HL-60 (cell line): ENCODE results near the gene ELFN2.

Experiments
- DNase-seq, 2 experiments: peaks; one replicate each; pipeline ENCODE4 v3.0.0-alpha.2; 2010 to 2020; ENCODE audit warnings: low read depth in 1 of 2, low spot score in 1 of 2
- H3K27ac ChIP-seq: fragments of 250-450 bp; sonication (Bioruptor Pico); replicated peaks from 2 replicates; pipeline ENCODE4 v1.5.1; 2020; ENCODE audit warnings: mild to moderate bottlenecking, moderate library complexity
- H3K27me3 ChIP-seq: fragments of 250-450 bp; sonication (Bioruptor Pico); 2 replicates; pipeline ENCODE4 v1.5.1; 2021; ENCODE audit warnings: mild to moderate bottlenecking, moderate library complexity; ENCODE audit not compliant: insufficient read depth, poor library complexity, severe bottlenecking
- H3K4me3 ChIP-seq: replicated peaks from 2 replicates; pipeline ENCODE4 v1.5.1; 2011; ENCODE audit warnings: mild to moderate bottlenecking, control low read depth, low read length; ENCODE audit not compliant: insufficient read depth
- GABPA ChIP-seq: IDR thresholded peaks from 2 replicates; pipeline ENCODE4 v1.6.1; 2012; ENCODE audit warnings: low read depth
- POLR2AphosphoS5 ChIP-seq: IDR thresholded peaks from 2 replicates; pipeline ENCODE4 v1.6.1; 2012; ENCODE audit warnings: low read depth
- SPI1 ChIP-seq: IDR thresholded peaks from 2 replicates; pipeline ENCODE4 v1.6.1; 2012; ENCODE audit warnings: low read depth, mild to moderate bottlenecking, borderline replicate concordance
- TF ChIP-seq, protein P1 (sequence below): IDR thresholded peaks from one replicate; pipeline ENCODE4 v1.5.1; 2011; ENCODE audit warnings: low read length, control low read depth, inconsistent platforms; ENCODE audit not compliant: insufficient read depth
- TF ChIP-seq, protein P2 (sequence below): IDR thresholded peaks from 2 replicates; pipeline ENCODE4 v1.6.1; 2012; ENCODE audit warnings: low read depth; ENCODE audit not compliant: insufficient replicate concordance

ELFN2 gene

DNA sequence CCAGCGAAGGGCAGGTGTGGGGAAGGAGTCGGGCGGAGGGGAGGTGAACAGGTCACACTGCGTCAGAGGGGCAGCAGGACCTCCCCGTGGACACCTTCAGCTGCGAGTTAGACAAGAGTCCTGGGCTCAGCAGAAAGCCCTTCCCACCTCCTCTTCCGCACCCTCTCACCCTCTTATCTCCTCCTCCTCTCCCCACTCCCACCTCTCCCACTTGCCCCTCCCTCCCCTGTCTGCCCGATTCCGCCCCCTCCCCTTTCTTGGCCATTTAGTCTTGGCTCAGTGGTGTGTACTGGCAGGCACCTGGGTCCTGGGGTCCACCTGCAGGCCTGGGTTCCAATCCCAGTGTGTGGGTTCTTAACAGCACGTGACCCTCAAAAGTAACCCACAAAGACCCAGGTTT lies 107.8 kb downstream of the ELFN2 start:
- Histone ChIP-seq H3K27ac (no peak overlapping the region), H3K27me3 (peaks cover 23% of the 10 kb centered on the region), H3K4me3 (no peak overlapping the region)
- TF ChIP-seq GABPA (no peak), POLR2AphosphoS5 (no peak), SPI1 (no peak)
- TF ChIP-seq, protein P1, sequence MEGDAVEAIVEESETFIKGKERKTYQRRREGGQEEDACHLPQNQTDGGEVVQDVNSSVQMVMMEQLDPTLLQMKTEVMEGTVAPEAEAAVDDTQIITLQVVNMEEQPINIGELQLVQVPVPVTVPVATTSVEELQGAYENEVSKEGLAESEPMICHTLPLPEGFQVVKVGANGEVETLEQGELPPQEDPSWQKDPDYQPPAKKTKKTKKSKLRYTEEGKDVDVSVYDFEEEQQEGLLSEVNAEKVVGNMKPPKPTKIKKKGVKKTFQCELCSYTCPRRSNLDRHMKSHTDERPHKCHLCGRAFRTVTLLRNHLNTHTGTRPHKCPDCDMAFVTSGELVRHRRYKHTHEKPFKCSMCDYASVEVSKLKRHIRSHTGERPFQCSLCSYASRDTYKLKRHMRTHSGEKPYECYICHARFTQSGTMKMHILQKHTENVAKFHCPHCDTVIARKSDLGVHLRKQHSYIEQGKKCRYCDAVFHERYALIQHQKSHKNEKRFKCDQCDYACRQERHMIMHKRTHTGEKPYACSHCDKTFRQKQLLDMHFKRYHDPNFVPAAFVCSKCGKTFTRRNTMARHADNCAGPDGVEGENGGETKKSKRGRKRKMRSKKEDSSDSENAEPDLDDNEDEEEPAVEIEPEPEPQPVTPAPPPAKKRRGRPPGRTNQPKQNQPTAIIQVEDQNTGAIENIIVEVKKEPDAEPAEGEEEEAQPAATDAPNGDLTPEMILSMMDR = no peak
- TF ChIP-seq, protein P2, sequence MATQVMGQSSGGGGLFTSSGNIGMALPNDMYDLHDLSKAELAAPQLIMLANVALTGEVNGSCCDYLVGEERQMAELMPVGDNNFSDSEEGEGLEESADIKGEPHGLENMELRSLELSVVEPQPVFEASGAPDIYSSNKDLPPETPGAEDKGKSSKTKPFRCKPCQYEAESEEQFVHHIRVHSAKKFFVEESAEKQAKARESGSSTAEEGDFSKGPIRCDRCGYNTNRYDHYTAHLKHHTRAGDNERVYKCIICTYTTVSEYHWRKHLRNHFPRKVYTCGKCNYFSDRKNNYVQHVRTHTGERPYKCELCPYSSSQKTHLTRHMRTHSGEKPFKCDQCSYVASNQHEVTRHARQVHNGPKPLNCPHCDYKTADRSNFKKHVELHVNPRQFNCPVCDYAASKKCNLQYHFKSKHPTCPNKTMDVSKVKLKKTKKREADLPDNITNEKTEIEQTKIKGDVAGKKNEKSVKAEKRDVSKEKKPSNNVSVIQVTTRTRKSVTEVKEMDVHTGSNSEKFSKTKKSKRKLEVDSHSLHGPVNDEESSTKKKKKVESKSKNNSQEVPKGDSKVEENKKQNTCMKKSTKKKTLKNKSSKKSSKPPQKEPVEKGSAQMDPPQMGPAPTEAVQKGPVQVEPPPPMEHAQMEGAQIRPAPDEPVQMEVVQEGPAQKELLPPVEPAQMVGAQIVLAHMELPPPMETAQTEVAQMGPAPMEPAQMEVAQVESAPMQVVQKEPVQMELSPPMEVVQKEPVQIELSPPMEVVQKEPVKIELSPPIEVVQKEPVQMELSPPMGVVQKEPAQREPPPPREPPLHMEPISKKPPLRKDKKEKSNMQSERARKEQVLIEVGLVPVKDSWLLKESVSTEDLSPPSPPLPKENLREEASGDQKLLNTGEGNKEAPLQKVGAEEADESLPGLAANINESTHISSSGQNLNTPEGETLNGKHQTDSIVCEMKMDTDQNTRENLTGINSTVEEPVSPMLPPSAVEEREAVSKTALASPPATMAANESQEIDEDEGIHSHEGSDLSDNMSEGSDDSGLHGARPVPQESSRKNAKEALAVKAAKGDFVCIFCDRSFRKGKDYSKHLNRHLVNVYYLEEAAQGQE = no peak
- DNase-seq = no peak

DNA sequence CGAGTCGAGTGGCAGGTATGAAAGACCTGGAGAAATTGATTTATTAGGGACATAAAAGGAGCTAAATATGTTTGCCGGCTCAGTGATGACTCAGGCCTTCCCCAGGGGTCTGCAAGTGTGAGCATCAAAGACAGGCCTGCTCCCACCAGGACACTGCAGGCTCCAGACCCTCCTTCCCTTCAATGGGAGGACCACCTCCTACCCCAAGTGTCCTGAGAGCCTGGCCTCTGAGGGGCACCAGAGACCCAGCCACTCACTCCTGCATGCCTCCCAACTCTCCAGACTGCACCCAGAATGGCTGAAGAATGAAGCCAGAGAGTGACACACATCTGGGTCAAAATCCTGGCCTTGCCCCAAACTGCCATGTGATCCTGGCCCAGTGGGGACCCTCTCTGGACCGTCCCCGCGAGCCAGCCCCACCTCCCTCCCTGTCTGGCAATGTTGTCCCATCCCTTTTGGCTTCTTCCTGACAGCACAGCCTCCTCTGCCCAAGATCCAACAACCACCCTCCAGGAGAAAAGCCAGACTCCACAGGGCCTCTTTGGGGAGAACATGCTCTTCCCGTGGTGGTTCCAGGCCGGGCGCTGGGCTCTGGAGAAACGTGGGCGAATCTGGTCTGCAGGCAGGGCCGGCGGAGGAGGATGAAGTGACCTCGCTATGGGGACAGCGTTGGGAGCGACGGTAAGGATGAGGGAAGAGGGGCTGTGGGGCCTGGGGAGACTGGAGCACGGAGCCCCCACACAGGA lies 108.7 kb downstream of the ELFN2 start:
- Histone ChIP-seq H3K27me3 (peaks cover 14% of the 10 kb centered on the region), H3K4me3 (no peak overlapping the region), H3K27ac (no peak overlapping the region)
- DNase-seq = no peak
- TF ChIP-seq SPI1 = no peak
- TF ChIP-seq GABPA = no peak
- no peak for TF ChIP-seq POLR2AphosphoS5
- TF ChIP-seq, protein P1 = no peak
- TF ChIP-seq, protein P2 = no peak
